ENCODE results near the gene COPG1. TPM values are rescaled to one million over a fixed set of nuclear protein-coding genes. Genes with fewer than 3 reads are reported as not detected.

COPG1 gene
- total and polyA plus RNA-seq, 9 of the 15 experiments (the other 6 are each of a cell fraction or from before 2014, with no cell fraction given): 40.3 to 105 (median 62.4) TPM

- ChIA-PET POLR2A (interaction anchor here (0.6 to 1.9 kb wide), 9 partner anchors 10 to 370 kb away, joined by 3 to 13 read pairs (median 4); partner anchors contain the start of gene COPG1), CTCF (ENCODE audit: low intra/inter-chr PET ratio) (no interaction called here)
- 95% methylated on average over 11 of the region's 11 CpGs for WGBS (ENCODE audit: insufficient coverage, low coverage, missing lambda C conversion rate)
- Histone ChIP-seq H3K79me2 (ENCODE audit: control insufficient read depth, insufficient read depth, low read length) (no peaks in the 10 kb centered on the region), H3K9ac (ENCODE audit: insufficient read depth in 1 of 2, low read depth in 2 of 2, low read length in 2 of 2) (no peak overlapping the region), H4K20me1 (replicated peaks; ENCODE audit: control insufficient read depth, insufficient read depth, low read length) (0 out of 2 replicates have a peak, but pooled peaks cover 3% of the 10 kb centered on the region), H3K36me3 (ENCODE audit: control insufficient read depth, insufficient read depth, low read length) (peaks cover 86% of the 10 kb centered on the region), H2AFZ (ENCODE audit: low read depth, low read length) (no peak overlapping the region), H3K9me3 (replicated peaks; ENCODE audit: control insufficient read depth, insufficient read depth, low read depth, low read length) (no peaks in the 10 kb centered on the region), H3K4me2 (ENCODE audit: insufficient read depth, low read length) (no peak overlapping the region), H3K9me1 (ENCODE audit: control insufficient read depth, insufficient read depth, low read length) (no peaks in the 10 kb centered on the region), H3K4me1 (replicated peaks in 1 of 2; ENCODE audit: control insufficient read depth in 2 of 2, insufficient read depth in 2 of 2, low read length in 2 of 2) (no peaks in the 10 kb centered on the region), H3K27me3 (ENCODE audit: control insufficient read depth in 2 of 2, insufficient read depth in 2 of 2, low read length in 2 of 2) (no peaks in the 10 kb centered on the region), H3K4me3 (no peak overlapping the region), H3K27ac (ENCODE audit: extremely low read depth, low read depth, low read length) (no peak overlapping the region)
- ATAC-seq (no peak), FAIRE-seq (no peak), DNase-seq (ENCODE audit: extremely low read depth in 1 of 4, low spot score in 3 of 4) (no peak)
- in situ Hi-C loops (cut with MboI): no loop called here
- no peak for TF ChIP-seq GTF2F1 (IDR thresholded peaks at IDR 0.05; ENCODE audit: low read depth, low read length)
- TF ChIP-seq NFYB (IDR thresholded peaks at IDR 0.05; ENCODE audit: extremely low read depth, insufficient read length): no peak
- TF ChIP-seq SMAD4 (CRISPR knock-in tag; conservative IDR thresholded peaks at IDR 0.05): no peak
- TF ChIP-seq NR2F6 (CRISPR knock-in tag; IDR thresholded peaks at IDR 0.05): no peak
- no TSS peak for BruUV-seq (replicated peaks)
- intact Hi-C loops (cut with micrococcal nuclease): no loop called here
These were observed 11.2 kb downstream of the COPG1 start for GRCh38 chr3:129260606-129261005.

- H3K9me3 ChIP-seq (replicated peaks; ENCODE audit: control insufficient read depth, insufficient read depth, low read depth, low read length): no peaks in the 10 kb centered on the region
- no peak for ATAC-seq
- DNase-seq (ENCODE audit: extremely low read depth in 1 of 4, low spot score in 3 of 4): no peak
- TF ChIP-seq, protein P1, sequence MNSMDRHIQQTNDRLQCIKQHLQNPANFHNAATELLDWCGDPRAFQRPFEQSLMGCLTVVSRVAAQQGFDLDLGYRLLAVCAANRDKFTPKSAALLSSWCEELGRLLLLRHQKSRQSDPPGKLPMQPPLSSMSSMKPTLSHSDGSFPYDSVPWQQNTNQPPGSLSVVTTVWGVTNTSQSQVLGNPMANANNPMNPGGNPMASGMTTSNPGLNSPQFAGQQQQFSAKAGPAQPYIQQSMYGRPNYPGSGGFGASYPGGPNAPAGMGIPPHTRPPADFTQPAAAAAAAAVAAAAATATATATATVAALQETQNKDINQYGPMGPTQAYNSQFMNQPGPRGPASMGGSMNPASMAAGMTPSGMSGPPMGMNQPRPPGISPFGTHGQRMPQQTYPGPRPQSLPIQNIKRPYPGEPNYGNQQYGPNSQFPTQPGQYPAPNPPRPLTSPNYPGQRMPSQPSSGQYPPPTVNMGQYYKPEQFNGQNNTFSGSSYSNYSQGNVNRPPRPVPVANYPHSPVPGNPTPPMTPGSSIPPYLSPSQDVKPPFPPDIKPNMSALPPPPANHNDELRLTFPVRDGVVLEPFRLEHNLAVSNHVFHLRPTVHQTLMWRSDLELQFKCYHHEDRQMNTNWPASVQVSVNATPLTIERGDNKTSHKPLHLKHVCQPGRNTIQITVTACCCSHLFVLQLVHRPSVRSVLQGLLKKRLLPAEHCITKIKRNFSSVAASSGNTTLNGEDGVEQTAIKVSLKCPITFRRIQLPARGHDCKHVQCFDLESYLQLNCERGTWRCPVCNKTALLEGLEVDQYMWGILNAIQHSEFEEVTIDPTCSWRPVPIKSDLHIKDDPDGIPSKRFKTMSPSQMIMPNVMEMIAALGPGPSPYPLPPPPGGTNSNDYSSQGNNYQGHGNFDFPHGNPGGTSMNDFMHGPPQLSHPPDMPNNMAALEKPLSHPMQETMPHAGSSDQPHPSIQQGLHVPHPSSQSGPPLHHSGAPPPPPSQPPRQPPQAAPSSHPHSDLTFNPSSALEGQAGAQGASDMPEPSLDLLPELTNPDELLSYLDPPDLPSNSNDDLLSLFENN (IDR thresholded peaks at IDR 0.05; ENCODE audit: low read depth in 2 of 2, low read length in 2 of 2): no peak
- TF ChIP-seq GATA2 (CRISPR knock-in tag; IDR thresholded peaks at IDR 0.05) (no peak), RBM39 (optimal IDR thresholded peaks at IDR 0.05; ENCODE audit: low read depth, low read length) (no peak), PCBP1 (IDR thresholded peaks at IDR 0.05; ENCODE audit: low read depth, low read length, poor library complexity, severe bottlenecking) (no peak)
- no peaks in the 10 kb centered on the region for H4K20me1 ChIP-seq (replicated peaks; ENCODE audit: control insufficient read depth, insufficient read depth, low read length)
- BruUV-seq (replicated peaks): no TSS peak
- no peak overlapping the region for H3K4me3 ChIP-seq
- no peak overlapping the region for H3K4me2 ChIP-seq (ENCODE audit: insufficient read depth, low read length)
- no peak overlapping the region for H3K27ac ChIP-seq (ENCODE audit: extremely low read depth, low read depth, low read length)
- CTCF ChIA-PET (ENCODE audit: low intra/inter-chr PET ratio): no interaction called here
- 100% methylated on average over 2 of the region's 3 CpGs for WGBS (ENCODE audit: insufficient coverage, low coverage, missing lambda C conversion rate)
- H3K4me1 ChIP-seq (replicated peaks in 1 of 2; ENCODE audit: control insufficient read depth in 2 of 2, insufficient read depth in 2 of 2, low read length in 2 of 2): no peaks in the 10 kb centered on the region
- peaks cover 85% of the 10 kb centered on the region for H3K36me3 ChIP-seq (ENCODE audit: control insufficient read depth, insufficient read depth, low read length)
- H3K9me1 ChIP-seq (ENCODE audit: control insufficient read depth, insufficient read depth, low read length): no peaks in the 10 kb centered on the region
- in situ Hi-C loops (cut with MboI): no loop called here
- no peak overlapping the region for H3K9ac ChIP-seq (ENCODE audit: insufficient read depth in 1 of 2, low read depth in 2 of 2, low read length in 2 of 2)
- H3K27me3 ChIP-seq (ENCODE audit: control insufficient read depth in 2 of 2, insufficient read depth in 2 of 2, low read length in 2 of 2): no peaks in the 10 kb centered on the region
- no peak overlapping the region for H2AFZ ChIP-seq (ENCODE audit: low read depth, low read length)
- intact Hi-C loops (cut with micrococcal nuclease): no loop called here
- POLR2A ChIA-PET: interaction anchor here (1.2 kb wide), 1 partner anchor 10 kb away, joined by 9 read pairs; no protein-coding TSS in a partner anchor
- H3K79me2 ChIP-seq (ENCODE audit: control insufficient read depth, insufficient read depth, low read length): no peaks in the 10 kb centered on the region
- no peak for FAIRE-seq
These were observed 12.5 kb downstream of the COPG1 start for GRCh38 chr3:129261894-129262293.

Data from K562 (cell line).